ENCODE results near the gene NXF3.
"Not testable (repeated sequence)": the region's sequence is repeated elsewhere in the genome, so short reads cannot be mapped to it uniquely, and the experiment has no call there.

Gene NXF3, protein sequence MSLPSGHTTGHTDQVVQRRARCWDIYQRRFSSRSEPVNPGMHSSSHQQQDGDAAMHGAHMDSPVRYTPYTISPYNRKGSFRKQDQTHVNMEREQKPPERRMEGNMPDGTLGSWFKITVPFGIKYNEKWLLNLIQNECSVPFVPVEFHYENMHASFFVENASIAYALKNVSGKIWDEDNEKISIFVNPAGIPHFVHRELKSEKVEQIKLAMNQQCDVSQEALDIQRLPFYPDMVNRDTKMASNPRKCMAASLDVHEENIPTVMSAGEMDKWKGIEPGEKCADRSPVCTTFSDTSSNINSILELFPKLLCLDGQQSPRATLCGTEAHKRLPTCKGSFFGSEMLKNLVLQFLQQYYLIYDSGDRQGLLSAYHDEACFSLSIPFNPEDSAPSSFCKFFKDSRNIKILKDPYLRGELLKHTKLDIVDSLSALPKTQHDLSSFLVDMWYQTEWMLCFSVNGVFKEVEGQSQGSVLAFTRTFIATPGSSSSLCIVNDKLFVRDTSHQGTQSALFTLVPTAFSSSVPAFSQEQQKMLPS

DNA sequence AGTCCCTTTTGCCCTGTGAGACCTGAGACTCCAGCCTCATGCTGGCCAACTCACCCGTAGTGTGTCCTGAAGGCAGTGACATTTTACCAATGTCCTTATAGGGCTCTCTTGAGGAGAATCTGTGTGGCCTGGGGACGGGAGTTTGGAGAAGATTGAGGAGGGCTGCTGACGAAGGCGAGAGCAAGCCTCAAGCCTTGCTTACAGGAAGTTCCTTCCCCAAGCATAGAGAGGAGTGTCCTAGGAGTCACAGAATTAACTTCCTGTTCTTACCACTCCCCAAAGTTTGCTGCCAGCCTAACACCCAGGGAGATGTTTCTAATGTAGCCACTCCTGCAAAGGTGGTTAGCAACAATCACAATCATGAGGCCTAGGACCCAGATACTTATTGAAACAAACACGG lies at the start of gene NXF3:
NXF3 (minus strand) TSS at position 202 of the 400 bp plus-strand sequence; CDS start at position 82, 120 bp downstream.
- DNase-seq = no peak

DNA sequence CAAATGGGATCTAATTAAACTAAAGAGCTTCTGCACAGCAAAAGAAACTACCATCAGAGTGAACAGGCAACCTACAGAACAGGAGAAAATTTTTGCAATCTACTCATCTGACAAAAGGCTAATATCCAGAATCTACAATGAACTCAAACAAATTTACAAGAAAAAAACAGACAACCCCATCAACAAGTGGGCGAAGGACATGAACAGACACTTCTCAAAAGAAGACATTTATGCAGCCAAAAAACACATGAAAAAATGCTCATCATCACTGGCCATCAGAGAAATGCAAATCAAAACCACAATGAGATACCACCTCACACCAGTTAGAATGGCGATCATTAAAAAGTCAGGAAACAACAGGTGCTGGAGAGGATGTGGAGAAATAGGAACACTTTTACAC lies 43.6 kb upstream of the NXF3 start:
- DNase-seq = not testable (repeated sequence)

DNA sequence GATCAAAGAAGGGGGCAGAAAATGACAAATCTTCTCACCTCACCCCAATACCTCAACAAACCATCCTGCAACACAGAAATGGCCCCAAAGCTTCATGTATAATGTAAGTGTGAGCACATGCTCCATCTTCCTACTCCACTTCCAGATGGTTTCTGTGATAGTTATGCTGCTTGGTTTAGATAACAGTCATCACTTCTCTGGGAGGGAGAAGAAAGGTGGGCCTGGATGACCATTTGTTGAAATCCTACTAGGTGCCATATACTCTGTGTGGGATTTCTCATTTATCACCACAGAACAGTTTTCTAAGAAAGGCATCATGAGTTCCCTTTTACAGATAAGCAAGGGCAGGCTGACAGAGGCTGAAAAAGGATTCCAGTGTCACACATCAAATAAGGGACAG lies 31.3 kb upstream of the NXF3 start:
- no peak for DNase-seq

DNA sequence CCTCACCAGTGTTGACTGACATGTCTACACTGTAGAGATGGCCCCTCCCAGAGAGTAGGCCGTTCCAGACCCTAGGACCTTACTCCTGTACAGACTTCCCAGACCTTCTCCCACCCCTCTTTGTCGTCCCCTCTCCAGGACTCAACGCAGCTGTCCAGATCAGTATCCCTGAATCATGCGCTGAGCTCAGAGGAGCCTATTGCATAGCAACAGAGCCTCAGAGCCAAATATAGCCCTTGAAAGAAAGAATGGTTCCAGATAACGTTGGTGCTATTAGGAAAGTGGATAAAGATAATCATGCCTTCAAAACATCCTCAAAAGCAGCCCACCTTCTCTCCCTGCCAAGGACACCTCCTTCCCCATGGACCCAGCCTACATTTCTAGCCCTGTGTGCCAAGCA lies 27.8 kb upstream of the NXF3 start:
- no peak for DNase-seq

DNA sequence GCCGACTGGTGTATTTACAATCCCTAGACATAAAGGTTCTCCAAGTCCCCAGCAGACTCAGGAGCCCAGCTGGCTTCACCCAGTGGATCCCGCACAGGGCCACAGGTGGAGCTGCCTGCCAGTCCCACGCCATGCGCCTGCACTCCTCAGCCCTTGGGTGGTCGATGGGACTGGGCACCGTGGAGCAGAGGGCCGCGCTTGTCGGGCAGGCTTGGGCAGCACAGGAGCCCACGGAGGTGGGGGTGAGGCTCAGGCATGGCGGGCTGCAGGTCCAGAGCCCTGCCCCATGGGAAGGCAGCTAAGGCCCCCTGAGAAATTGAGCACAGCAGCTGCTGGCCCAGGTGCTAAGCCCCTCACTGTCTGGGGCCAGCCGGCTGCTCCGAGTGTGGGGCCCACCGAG lies 24.0 kb upstream of the NXF3 start:
- not testable (repeated sequence) for DNase-seq

DNA sequence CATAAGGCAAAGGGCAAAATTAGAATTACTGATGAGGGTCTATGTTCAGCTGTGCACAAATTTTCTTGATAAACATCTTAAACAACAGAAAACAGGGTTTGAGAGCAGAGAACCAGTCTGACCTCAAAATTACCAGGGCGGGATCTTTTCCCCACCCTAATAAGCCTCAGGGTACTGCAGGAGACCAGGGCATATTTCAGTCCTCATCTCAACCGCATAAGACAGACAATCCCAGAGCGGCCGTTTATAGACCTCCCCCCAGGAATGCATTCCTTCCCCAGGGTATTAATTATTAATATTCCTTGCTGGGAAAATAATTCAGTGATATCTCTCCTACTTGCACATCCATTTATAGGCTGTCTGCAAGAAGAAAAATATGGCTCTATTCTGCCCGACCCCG lies 16.6 kb upstream of the NXF3 start:
- not testable (repeated sequence) for DNase-seq

DNA sequence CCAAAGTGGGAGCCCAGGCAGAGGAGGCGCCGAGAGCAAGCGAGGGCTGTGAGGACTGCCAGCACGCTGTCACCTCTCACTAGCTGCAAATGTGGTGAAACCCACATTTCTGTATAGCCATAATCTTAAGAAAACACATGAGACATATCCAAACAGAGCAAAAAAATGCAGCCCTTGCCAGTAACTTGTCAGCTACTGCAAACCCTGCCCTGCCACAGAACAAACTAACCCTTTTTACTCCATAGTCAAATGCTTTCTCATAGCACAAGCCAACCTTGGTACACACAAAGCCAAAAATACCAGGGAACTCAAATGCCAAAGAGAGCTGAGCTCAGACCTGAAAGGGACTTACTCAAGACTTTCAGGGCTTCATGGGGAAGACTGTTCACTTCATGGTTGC lies 14.9 kb upstream of the NXF3 start:
- DNase-seq = no peak

DNA sequence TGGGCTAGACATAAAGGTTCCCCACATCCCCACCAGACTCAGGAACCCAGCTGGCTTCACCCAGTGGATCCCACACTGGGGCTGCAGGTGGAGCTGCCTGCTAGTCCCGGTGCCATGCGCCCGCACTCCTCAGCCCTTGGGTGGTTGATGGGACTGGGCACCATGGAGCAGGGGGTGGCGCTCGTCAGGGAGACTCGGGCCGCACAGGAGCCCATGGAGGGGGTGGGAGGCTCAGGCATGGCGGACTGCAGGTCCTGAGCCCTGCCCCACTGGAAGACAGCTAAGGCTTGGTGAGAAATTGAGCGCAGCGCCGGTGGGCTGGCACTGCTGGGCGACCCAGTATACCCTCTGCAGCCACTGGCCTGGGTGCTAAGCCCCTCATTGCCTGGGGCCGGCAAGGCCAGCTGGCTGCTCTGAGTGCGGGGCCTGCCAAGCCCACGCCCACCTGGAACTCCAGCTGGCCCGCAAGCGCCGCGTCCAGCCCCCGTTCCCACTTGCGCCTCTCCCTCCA lies 14.3 kb upstream of the NXF3 start:
- DNase-seq = not testable (repeated sequence)

DNA sequence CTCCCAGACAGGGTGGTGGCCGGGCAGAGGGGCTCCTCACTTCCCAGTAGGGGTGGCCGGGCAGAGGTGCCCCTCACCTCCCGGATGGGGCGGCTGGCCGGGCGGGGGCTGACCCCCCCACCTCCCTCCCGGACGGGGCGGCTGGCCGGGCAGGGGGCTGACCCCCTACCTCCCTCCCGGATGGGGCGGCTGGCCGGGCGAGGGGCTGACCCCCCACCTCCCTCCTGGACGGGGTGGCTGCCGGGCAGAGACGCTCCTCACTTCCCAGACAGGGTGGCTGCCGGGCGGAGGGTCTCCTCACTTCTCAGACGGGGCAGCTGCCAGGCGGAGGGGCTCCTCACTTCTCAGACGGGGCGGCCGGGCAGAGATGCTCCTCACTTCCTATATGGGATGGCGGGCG lies 11.4 kb upstream of the NXF3 start:
- not testable (repeated sequence) for DNase-seq

DNA sequence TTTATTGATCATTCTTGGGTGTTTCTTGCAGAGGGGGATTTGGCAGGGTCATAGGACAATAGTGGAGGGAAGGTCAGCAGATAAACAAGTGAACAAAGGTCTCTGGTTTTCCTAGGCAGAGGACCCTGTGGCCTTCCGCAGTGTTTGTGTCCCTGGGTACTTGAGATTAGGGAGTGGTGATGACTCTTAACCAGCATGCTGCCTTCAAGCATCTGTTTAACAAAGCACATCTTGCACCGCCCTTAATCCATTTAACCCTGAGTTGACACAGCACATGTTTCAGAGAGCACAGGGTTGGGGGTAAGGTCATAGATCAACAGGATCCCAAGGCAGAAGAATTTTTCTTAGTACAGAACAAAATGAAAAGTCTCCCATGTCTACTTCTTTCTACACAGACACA lies 10.9 kb upstream of the NXF3 start:
- not testable (repeated sequence) for DNase-seq

DNA sequence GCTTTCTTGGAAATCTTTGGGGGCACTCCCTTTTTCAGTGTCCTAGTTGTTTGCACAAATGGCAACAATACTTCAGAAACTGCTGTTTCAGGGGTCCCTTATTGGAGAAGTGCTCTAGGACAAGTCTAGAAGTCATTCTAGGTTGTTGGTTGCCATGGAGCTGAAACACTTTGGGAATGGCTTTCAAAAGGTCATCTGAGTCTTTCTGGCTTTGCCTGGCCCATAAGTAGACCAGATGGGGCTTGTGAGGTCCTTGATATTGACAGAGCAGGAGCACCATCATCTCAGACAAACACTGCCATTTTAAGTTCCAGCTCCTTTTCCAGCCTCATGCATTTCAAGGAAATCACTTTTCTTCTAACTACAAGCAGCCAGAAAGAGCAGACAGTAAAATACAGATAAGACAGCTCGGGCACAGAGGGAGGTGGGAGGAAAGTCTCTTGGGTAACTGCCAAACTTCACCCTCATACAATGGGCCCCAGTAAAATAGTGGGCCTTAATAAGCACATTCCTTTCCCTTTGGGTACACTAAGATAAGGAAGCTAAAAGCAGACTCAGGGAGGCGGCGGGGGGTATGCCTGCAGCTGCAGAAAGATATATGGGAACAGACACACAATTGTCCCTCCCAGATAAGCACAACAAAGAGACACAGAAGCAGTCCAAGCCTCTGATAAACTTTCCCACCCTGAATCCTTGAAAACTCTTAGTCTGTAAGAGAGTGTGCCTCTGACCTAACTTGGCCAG lies 8.5 kb upstream of the NXF3 start:
- no peak for DNase-seq

DNA sequence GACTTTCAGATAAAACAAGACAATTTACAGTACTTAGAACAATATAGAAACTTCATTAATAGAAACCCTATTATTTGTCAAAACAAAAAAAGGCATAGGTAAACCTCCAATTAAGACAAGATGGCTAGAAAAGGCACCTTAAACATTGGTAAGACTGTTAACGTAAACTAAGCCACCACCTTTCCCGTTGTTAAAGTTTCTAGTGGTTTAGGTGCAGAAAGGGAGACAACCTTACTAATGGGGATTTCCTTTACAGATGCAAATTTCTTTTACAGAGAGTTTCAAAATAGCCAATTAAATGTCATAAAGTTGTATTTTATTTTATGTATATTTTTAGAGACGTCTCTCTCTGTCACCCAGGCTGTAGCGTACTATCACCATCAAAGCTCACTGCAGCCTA lies 7.5 kb upstream of the NXF3 start:
- no peak for DNase-seq

DNA sequence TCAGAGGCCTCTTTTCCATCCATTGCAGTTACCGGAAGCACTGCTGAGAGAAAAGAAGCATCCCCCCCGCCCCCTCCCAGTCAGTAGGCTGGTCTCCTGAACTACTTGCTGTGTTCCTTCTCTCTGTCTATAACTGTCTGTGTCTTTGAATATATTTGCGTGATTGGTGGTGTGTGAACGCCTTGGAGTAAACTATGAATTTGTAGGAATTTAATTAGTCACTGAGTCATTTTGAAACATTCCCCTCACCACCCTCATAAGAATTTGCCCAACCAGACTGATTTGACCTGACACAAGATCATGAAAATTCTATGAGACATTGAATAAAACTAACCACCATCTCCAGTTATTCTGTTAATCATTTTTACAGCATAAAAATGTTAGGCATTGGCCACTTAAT lies 6.7 kb upstream of the NXF3 start:
- no peak for DNase-seq

DNA sequence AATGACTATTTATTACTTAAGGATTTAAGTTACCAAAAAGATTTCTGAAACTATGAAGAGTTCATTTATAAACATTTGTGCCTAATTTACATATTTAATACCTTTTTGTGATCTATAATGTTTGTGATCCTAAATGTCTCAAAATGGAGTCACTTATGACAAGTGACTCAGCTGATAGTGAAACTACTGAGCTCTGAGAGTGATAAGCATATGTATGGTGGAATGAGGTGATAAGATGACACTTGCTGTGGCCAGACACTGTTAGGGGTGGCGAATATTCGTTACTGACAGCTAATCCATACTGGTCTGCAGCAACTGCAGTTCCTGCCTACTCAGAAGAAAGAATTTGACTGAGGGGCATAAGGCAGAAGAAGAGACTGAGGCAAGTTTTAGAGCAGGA lies 5.5 kb upstream of the NXF3 start:
- no peak for DNase-seq

DNA sequence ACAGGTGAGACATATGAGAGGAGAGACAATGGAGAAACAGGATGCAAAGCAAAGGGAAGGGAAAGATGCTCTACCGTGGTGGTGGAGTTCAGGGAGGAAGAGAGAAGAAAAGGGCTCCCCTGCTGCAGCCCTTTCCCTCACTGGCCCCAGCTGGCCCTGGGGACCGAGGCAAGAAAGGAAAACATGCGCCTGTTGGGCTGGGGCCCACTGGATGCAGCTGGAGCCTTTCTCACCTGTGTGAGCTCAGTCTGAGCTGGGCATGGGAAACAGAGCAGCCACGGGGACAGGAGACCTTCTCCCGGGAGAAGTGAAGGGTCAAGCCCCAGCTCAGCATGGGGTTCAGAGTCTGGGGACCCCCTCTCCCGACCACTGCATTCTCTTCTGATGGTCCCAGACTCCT lies 11.9 kb downstream of the NXF3 start:
- DNase-seq = no peak

DNA sequence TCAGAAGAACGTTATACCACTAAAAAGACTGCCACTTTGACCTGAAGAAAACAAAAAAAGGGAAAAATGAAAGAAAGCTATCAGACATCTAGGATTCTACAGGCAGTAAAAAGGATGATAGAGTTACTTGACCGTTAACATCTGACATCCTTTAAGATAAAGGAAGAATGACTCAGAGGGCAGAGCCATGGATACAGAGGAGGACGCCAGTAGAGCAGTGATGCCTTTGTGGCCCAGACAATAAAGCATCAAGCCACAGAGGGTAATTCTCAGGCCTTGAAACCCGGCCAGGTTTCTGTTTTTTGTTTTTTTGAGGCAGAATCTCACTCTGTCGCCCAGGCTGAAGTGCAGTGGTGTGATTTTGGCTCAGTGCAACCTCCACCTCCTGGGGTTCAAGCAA lies 19.5 kb downstream of the NXF3 start:
- no peak for DNase-seq

DNA sequence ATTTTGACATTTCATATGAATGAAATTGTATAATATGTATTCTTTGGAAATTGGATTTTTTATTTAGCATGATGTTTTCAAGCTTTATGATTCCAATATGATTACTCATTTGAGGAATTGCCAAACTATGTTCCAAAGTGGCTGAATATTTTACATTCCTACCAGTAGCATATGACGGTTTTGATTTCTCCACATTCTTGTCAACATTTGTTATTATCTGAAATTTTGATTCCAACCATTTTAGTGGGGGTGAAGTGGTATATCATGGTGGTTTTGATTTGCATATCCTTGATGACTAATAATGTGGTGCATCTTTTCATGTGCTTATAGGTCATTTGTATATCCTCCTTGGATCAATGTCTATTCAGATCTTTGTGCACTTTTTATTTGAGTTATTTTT lies 26.3 kb downstream of the NXF3 start:
- no peak for DNase-seq

DNA sequence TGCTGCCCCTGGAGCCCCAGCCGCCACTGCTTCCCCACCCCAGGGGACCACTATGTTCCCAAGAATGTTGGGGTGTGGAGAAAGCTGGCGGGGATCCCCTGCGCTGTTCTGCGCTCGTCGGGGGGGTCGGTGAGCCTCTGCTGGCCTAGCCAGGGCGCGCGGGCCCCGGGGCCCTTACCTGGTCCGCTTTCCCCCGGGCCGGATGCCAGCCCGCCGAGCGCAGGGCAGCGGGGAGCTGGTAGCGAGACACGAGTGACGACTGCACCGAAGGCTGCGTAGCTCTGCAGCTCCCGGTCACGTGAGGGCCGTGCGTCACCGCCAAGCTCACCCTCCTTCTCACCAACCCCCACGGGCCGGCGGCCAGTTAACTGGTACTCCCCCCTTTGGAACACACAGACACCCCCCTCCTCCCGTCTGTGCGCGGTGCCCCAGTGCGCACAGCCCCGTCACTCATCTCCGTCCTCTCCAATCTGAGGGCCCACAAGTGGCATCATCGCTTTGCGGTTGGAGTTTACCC lies 29.0 kb downstream of the NXF3 start, which contains the start of gene BEX1:
BEX1 (minus strand) TSS at position 254 of the 517 bp plus-strand sequence. CDS start 897 bp downstream, outside the sequence.
- no peak for DNase-seq

DNA sequence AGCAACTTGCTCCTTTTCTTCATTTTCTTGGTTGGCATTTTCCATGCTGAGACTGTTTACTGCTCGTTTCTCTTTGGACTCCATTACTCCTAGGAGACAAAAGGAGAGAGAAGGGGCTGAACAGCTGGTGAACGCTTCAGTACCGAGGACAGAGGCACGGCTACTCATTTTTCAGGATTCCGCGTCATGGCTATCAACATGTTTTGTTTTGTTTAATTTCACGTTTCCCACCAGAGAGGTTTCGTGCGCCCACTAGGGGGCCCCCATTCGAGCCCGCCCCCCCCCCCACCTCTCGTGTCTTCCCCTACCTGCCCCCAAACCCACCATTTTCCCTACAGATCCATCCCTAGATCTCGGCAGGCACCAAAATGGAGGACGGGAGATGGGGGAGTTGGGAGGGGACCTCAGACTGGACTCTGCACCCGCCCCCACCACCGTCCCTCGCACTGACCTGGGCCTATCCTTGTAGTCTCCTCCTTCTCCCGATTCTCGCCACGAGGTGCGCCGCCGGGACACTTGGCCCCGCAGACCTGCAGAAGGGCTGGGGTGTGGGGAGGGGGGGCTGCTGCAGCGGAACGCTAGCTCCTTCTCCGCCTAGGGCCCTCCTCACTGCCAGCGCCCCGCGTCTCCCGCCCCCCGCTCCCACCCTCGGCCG lies 29.6 kb downstream of the NXF3 start:
- DNase-seq = no peak

DNA sequence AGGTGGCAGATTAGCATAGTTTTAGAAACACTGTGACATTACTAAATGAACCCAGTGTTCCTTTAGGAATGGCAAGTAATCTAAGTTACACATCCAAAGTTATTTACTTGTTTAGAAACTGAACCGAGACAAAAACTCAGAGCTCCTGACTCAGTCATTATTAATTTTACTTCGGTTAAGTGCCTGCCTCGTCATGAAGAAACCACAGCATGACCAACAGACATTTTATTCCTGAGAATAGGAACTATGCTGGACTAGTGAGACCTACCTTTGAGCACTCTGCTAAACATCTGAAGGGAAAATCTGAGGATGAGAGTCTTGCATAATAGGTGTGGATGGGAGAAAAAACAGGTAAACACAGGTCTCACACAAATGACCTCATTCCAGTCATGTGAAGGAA lies 31.5 kb downstream of the NXF3 start:
- no peak for DNase-seq

DNA sequence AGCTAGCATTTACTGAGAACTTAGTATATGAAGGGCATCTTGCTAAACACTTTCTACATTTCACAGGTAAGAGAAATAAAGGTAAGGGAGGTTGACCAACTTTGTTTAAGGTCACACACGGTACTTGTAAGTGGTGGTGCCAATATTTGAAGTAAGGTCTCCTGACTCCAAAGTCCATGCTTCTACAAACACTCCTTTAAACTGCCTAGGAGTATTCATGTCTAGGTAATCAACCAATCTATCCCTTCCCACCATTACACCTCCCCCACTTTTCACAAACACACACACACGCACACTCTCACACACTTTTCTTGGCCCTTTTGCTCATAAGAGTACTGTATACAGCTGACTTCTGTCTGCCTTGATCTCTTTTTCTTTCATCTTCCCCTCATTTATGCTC lies 36.0 kb downstream of the NXF3 start:
- no peak for DNase-seq

DNA sequence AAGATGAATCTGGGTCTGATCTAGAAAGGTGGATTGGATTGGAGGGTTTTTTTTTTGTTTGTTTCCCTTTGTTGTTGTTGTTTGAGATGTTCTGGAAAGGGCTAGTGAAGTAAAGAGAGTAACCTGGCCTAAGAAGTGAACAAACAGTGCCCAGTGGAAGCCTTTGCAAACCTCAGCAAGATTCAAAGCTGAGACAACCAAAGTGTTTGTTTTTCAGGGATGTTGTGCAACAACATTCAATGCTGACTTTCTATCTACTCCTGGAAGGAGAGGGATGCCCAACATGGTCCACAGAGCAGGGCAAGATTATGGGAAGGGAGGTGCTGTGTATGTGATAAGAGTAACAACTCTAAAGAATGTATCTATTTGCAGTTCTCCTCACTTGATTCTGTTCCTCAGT lies 40.3 kb downstream of the NXF3 start:
- DNase-seq = no peak

DNA sequence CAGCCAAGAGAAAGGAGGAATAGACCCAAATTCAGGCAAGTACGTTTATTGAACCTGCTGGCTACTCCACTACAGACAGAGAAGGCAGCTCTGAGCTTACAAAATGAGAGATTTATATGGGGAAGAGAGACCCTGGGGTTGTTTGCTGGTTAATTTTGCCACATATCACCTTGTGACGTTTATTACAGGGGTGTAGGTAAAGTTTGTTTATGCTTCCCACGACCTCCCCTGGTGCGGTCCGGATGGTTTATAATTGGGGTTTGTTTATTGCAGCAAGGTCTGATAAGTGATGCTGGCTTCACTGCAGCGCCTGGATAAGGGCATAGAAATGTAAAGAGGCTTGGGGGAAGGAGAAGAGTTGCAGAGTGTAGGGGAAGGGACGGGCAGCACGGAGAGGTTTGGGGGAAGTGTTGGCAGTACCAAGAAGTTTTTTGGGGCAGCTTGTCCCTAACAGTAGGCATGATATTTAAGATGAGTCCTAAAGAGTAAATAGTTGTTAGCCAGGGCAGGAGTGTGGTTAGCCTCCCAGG lies 41.6 kb downstream of the NXF3 start:
- no peak for DNase-seq
